ENCODE measurements around the gene ENTR1. TPM values are rescaled to one million over a fixed set of nuclear protein-coding genes. Genes with fewer than 3 reads are reported as not detected.

ENTR1 gene
- total RNA-seq, 5 donors from 2014 or later (not counting 1 experiment from before 2014, with no cell fraction given) = 57.7 to 103 (median 95.6) TPM

DNA sequence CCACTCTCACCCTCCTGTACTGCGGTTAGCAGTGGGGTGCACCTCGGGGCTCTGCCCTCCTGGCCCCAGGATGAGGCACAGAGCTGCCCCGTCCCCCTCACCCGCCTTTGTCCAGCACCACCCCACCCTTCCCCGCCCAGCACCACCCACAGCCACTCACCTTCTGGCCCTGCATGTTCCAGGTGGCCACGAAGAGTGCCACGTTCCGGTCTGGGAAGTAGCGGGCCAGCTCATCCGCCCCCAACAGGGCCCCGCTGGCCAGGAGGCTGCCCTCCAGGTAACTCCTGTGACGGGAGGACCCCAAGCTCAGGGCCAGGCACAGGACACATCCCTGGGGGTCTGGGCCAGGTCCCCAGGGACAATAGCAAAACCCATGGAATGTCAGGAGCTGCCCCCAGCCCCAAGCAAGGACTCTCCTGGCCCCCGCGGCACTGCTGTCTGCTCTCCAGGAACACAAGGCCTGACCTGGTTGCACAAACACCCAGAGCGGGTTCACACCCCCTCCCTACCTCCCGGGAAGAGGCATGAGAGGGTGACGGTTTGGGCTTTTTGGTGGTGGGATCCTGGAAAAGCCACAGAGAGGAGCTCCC, 24.3 kb upstream of the ENTR1 start:
- H3K36me3 ChIP-seq (ENCODE audit: control insufficient read depth in 2 of 2, extremely low read depth in 1 of 2, insufficient read depth in 1 of 2, low read length in 1 of 2) = peaks cover 3 to 21% of the 10 kb centered on the region in 2 donors
- CTCF ChIA-PET = no interaction called here
- 96% methylated on average over 12 of the region's 17 CpGs for WGBS (ENCODE audit: insufficient coverage)

DNA sequence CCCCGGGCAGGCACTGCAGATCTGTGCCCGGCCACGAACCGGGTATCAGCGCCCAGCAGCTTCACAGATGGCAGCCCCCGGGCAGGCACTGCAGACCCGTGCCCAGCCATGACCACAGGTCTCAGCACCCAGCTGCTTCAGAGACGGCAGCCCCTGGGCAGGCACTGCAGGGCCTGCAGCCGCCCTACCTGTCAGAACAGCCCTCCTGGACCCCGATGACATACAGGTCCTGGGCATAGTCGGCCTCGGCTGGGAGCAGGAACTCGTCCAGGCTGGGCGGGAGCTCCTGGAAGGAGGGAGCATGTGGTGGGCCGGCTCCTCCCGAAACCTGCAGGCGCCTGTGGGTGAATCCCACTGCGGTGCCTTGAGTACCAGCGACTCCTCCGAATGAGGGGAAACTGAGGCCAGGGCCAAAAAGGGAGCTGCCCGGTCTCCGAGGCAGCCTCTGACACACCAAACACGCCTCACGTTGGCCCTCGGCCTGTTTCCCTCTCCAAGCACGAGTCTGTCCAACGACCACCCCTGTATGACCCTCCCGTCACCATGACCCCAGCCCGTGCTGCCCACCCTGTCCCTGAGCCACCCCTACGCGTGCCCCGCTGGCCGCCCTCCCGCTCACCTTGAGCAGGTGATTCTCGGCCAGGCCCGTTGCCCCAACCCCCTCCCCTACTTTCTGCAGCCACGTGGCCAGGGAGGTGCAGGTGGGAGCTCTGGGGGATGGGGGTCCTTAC, 23.6 kb upstream of the ENTR1 start:
- H3K9me3 ChIP-seq = no peaks in the 10 kb centered on the region
- no peak overlapping the region for H3K4me3 ChIP-seq (ENCODE audit: control insufficient read depth in 1 of 2, extremely low read depth in 1 of 2, low read length in 1 of 2)
- 97% methylated on average over 26 of the region's 37 CpGs for WGBS (ENCODE audit: insufficient coverage)
- ChIA-PET POLR2A (no interaction called here), CTCF (no interaction called here)
- no peaks in the 10 kb centered on the region for H3K9me3 Mint-ChIP-seq
- no peak overlapping the region for H3K27ac ChIP-seq (ENCODE audit: low read length)
- no peaks in the 10 kb centered on the region for H3K27me3 ChIP-seq (replicated peaks in 1 of 2; ENCODE audit: control insufficient read depth in 2 of 2, extremely low read depth in 1 of 2, insufficient read depth in 2 of 2, low read length in 1 of 2)
- H3K36me3 Mint-ChIP-seq = peaks cover 4% of the 10 kb centered on the region
- peaks cover 3 to 27% of the 10 kb centered on the region in 2 donors for H3K36me3 ChIP-seq (ENCODE audit: control insufficient read depth in 2 of 2, extremely low read depth in 1 of 2, insufficient read depth in 1 of 2, low read length in 1 of 2)
- no peaks in the 10 kb centered on the region for H3K27me3 Mint-ChIP-seq
- no peak overlapping the region for H3K4me3 Mint-ChIP-seq
- DNase-seq (no peak), ATAC-seq (replicated peaks in 1 of 4) (no peak)
- no peak overlapping the region for H3K27ac Mint-ChIP-seq
- H3K4me1 ChIP-seq (ENCODE audit: control insufficient read depth in 1 of 2, extremely low read depth in 1 of 2, insufficient read depth in 2 of 2, low read length in 2 of 2) = peaks cover 0 to 22% of the 10 kb centered on the region in 2 experiments
- H3K4me1 Mint-ChIP-seq = peaks cover 16 to 28% (median 27%) of the 10 kb centered on the region in 3 donors

More for the DNA sequence above, 24.3 kb upstream of the ENTR1 start:
- no peak overlapping the region for H3K27ac Mint-ChIP-seq
- peaks cover 0 to 22% of the 10 kb centered on the region in 2 experiments for H3K4me1 ChIP-seq (ENCODE audit: control insufficient read depth in 1 of 2, extremely low read depth in 1 of 2, insufficient read depth in 2 of 2, low read length in 2 of 2)
- no peaks in the 10 kb centered on the region for H3K9me3 Mint-ChIP-seq
- no peak overlapping the region for H3K27ac ChIP-seq (ENCODE audit: low read length)
- H3K4me3 Mint-ChIP-seq = no peak overlapping the region
- H3K36me3 Mint-ChIP-seq = peaks cover 4% of the 10 kb centered on the region
- POLR2A ChIA-PET = no interaction called here
- peaks cover 16 to 28% (median 27%) of the 10 kb centered on the region in 3 donors for H3K4me1 Mint-ChIP-seq
- H3K27me3 ChIP-seq (replicated peaks in 1 of 2; ENCODE audit: control insufficient read depth in 2 of 2, extremely low read depth in 1 of 2, insufficient read depth in 2 of 2, low read length in 1 of 2) = no peaks in the 10 kb centered on the region
- H3K4me3 ChIP-seq (ENCODE audit: control insufficient read depth in 1 of 2, extremely low read depth in 1 of 2, low read length in 1 of 2) = no peak overlapping the region
- ATAC-seq (replicated peaks in 1 of 4) (no peak), DNase-seq (no peak)
- no peaks in the 10 kb centered on the region for H3K9me3 ChIP-seq
- H3K27me3 Mint-ChIP-seq = no peaks in the 10 kb centered on the region

GRCh38 chr9:136433043-136433715, 22.8 kb upstream of the ENTR1 start:
- Histone ChIP-seq H3K36me3 (ENCODE audit: control insufficient read depth in 2 of 2, extremely low read depth in 1 of 2, insufficient read depth in 1 of 2, low read length in 1 of 2) (peaks cover 3 to 31% of the 10 kb centered on the region in 2 donors), H3K9me3 (no peaks in the 10 kb centered on the region), H3K4me3 (ENCODE audit: control insufficient read depth in 1 of 2, extremely low read depth in 1 of 2, low read length in 1 of 2) (no peak overlapping the region), H3K4me1 (ENCODE audit: control insufficient read depth in 1 of 2, extremely low read depth in 1 of 2, insufficient read depth in 2 of 2, low read length in 2 of 2) (peaks cover 0 to 14% of the 10 kb centered on the region in 2 experiments), H3K27ac (ENCODE audit: low read length) (no peak overlapping the region), H3K27me3 (replicated peaks in 1 of 2; ENCODE audit: control insufficient read depth in 2 of 2, extremely low read depth in 1 of 2, insufficient read depth in 2 of 2, low read length in 1 of 2) (no peaks in the 10 kb centered on the region)
- CTCF ChIA-PET = no interaction called here
- Mint-ChIP-seq H3K36me3 (peaks cover 6% of the 10 kb centered on the region), H3K27me3 (no peaks in the 10 kb centered on the region), H3K9me3 (no peaks in the 10 kb centered on the region), H3K27ac (no peak overlapping the region), H3K4me1 (peaks cover 16 to 26% (median 25%) of the 10 kb centered on the region in 3 donors), H3K4me3 (no peak overlapping the region)
- DNase-seq (no peak), ATAC-seq (replicated peaks in 1 of 4) (no peak)
- POLR2A ChIA-PET = interaction anchor here in 1 of 2 donors (0.6 kb wide), 1 partner anchor 26 kb away, joined by 3 read pairs; no protein-coding TSS in a partner anchor
- 89% methylated on average over 25 of the region's 36 CpGs for WGBS (ENCODE audit: insufficient coverage)

DNA sequence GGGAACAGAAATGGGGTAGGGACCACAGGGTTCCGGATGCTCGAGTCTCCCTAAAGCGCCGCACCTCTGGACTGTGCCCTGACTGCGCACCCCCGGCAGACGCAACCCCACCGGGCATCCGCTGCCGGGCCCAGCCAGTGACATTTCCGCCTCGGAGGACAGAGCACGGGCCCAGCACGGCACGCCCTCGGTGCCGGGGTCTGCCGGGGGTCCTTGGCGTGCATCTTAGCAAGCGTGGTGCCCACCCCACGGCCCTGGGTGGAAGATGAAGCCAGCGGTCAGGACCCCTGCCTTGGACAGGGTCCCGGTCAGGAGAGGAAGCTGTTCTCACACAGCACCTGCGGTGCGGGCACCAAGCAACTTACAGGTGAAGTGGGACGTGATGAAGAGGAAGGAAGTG, 22.2 kb upstream of the ENTR1 start:
- Histone ChIP-seq H3K4me1 (ENCODE audit: control insufficient read depth in 1 of 2, extremely low read depth in 1 of 2, insufficient read depth in 2 of 2, low read length in 2 of 2) (peaks cover 0 to 8% of the 10 kb centered on the region in 2 experiments), H3K36me3 (ENCODE audit: control insufficient read depth in 2 of 2, extremely low read depth in 1 of 2, insufficient read depth in 1 of 2, low read length in 1 of 2) (peaks cover 3 to 31% of the 10 kb centered on the region in 2 donors), H3K4me3 (ENCODE audit: control insufficient read depth in 1 of 2, extremely low read depth in 1 of 2, low read length in 1 of 2) (no peak overlapping the region), H3K27me3 (replicated peaks in 1 of 2; ENCODE audit: control insufficient read depth in 2 of 2, extremely low read depth in 1 of 2, insufficient read depth in 2 of 2, low read length in 1 of 2) (no peaks in the 10 kb centered on the region), H3K27ac (ENCODE audit: low read length) (no peak overlapping the region), H3K9me3 (no peaks in the 10 kb centered on the region)
- ATAC-seq (replicated peaks in 1 of 4) = no peak
- Mint-ChIP-seq H3K27ac (no peak overlapping the region), H3K36me3 (peaks cover 6% of the 10 kb centered on the region), H3K4me3 (no peak overlapping the region), H3K4me1 (peaks cover 11 to 20% (median 19%) of the 10 kb centered on the region in 3 donors), H3K27me3 (no peaks in the 10 kb centered on the region), H3K9me3 (no peaks in the 10 kb centered on the region)
- POLR2A ChIA-PET = no interaction called here
- CTCF ChIA-PET = no interaction called here
- WGBS (ENCODE audit: insufficient coverage) = 92% methylated on average over 26 of the region's 26 CpGs
- DNase-seq = no peak

DNA sequence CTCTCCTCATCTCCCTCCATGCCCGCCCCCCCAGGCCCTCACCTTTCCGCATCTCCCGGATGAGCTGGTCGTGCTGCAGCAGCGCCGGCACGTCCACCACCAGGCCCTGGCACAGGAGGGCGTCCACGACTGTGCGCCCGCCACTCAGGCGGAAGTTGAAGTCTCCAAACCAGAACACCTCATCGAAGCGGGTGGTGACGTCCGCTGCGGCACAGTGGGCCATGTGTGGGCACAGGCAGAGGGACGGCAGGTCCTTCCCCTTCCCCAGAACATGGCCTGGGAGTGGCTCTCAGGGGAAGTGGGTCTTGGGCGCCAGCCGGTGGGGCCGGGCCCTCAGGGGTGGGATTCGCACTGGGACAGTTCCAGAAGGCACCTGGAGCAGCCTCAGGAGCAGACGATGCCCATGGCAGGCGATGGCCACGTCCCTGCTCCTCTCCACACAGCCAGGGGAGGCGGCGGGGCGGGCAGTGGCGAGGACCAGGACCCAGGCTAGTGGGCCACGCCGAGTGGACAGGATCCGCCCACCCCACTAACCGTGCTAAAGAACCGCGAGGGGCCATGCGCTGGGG, 21.5 kb upstream of the ENTR1 start:
- Histone ChIP-seq H3K4me3 (ENCODE audit: control insufficient read depth in 1 of 2, extremely low read depth in 1 of 2, low read length in 1 of 2) (no peak overlapping the region), H3K9me3 (no peaks in the 10 kb centered on the region), H3K27me3 (replicated peaks in 1 of 2; ENCODE audit: control insufficient read depth in 2 of 2, extremely low read depth in 1 of 2, insufficient read depth in 2 of 2, low read length in 1 of 2) (no peaks in the 10 kb centered on the region), H3K4me1 (ENCODE audit: control insufficient read depth in 1 of 2, extremely low read depth in 1 of 2, insufficient read depth in 2 of 2, low read length in 2 of 2) (peaks cover 0 to under 1% of the 10 kb centered on the region in 2 experiments), H3K27ac (ENCODE audit: low read length) (no peak overlapping the region), H3K36me3 (ENCODE audit: control insufficient read depth in 2 of 2, extremely low read depth in 1 of 2, insufficient read depth in 1 of 2, low read length in 1 of 2) (peaks cover 3 to 31% of the 10 kb centered on the region in 2 donors)
- ChIA-PET POLR2A (no interaction called here), CTCF (no interaction called here)
- over 99% methylated on average over 24 of the region's 36 CpGs for WGBS (ENCODE audit: insufficient coverage)
- no peaks in the 10 kb centered on the region for H3K27me3 Mint-ChIP-seq
- H3K27ac Mint-ChIP-seq = no peak overlapping the region
- DNase-seq = no peak
- peaks cover 4 to 12% (median 12%) of the 10 kb centered on the region in 3 donors for H3K4me1 Mint-ChIP-seq
- H3K4me3 Mint-ChIP-seq = no peak overlapping the region
- H3K9me3 Mint-ChIP-seq = no peaks in the 10 kb centered on the region
- peaks cover 6% of the 10 kb centered on the region for H3K36me3 Mint-ChIP-seq
- no peak for ATAC-seq (replicated peaks in 1 of 4)

GRCh38 chr9:136430588-136431234, 20.3 kb upstream of the ENTR1 start:
- no peaks in the 10 kb centered on the region for H3K9me3 Mint-ChIP-seq
- H3K36me3 Mint-ChIP-seq = peaks cover 6% of the 10 kb centered on the region
- no peaks in the 10 kb centered on the region for H3K4me1 ChIP-seq (ENCODE audit: control insufficient read depth in 1 of 2, extremely low read depth in 1 of 2, insufficient read depth in 2 of 2, low read length in 2 of 2)
- WGBS (ENCODE audit: insufficient coverage) = 95% methylated on average over 19 of the region's 29 CpGs
- ATAC-seq (replicated peaks in 1 of 4) (no peak), DNase-seq (no peak)
- H3K9me3 ChIP-seq = no peaks in the 10 kb centered on the region
- POLR2A ChIA-PET = no interaction called here
- peaks cover 3 to 31% of the 10 kb centered on the region in 2 donors for H3K36me3 ChIP-seq (ENCODE audit: control insufficient read depth in 2 of 2, extremely low read depth in 1 of 2, insufficient read depth in 1 of 2, low read length in 1 of 2)
- H3K27ac Mint-ChIP-seq = no peak overlapping the region
- H3K4me3 Mint-ChIP-seq = no peak overlapping the region
- CTCF ChIA-PET = interaction anchor here in 1 of 2 donors (0.5 kb wide), 1 partner anchor 1121 kb away, joined by 3 read pairs; the partner anchor contains the start of gene MRPL41
- no peak overlapping the region for H3K27ac ChIP-seq (ENCODE audit: low read length)
- no peak overlapping the region for H3K4me3 ChIP-seq (ENCODE audit: control insufficient read depth in 1 of 2, extremely low read depth in 1 of 2, low read length in 1 of 2)
- peaks cover 0 to 3% (median 3%) of the 10 kb centered on the region in 3 donors for H3K4me1 Mint-ChIP-seq
- no peaks in the 10 kb centered on the region for H3K27me3 ChIP-seq (replicated peaks in 1 of 2; ENCODE audit: control insufficient read depth in 2 of 2, extremely low read depth in 1 of 2, insufficient read depth in 2 of 2, low read length in 1 of 2)
- no peaks in the 10 kb centered on the region for H3K27me3 Mint-ChIP-seq
